ENCODE measurements around the gene USP48. TPM values are rescaled to one million over a fixed set of nuclear protein-coding genes. Genes with fewer than 3 reads are reported as not detected.

Gene USP48
- total and polyA plus RNA-seq, 2 of the 4 experiments (the other 2 are of a cell fraction), result 24.7 to 25.0 TPM

- Histone ChIP-seq H4K5ac (ENCODE audit: low read depth, low read length) (no peak overlapping the region), H3K56ac (ENCODE audit: extremely low read depth, insufficient read depth, low read length) (no peak overlapping the region), H3K23ac (ENCODE audit: low read depth, low read length) (no peak overlapping the region), H2BK20ac (ENCODE audit: low read depth, low read length) (no peak overlapping the region), H2BK120ac (ENCODE audit: low read depth, low read length) (no peak overlapping the region), H2AK5ac (ENCODE audit: low read depth, low read length) (no peak overlapping the region), H2BK15ac (ENCODE audit: low read depth, low read length) (no peak overlapping the region), H3K9ac (ENCODE audit: low read depth, low read length) (no peak overlapping the region), H2AK9ac (replicated peaks; ENCODE audit: low read depth, low read length, poor library complexity) (no peak overlapping the region), H3K14ac (replicated peaks; ENCODE audit: low read depth, low read length) (no peak overlapping the region), H3K4me2 (ENCODE audit: low read depth, low read length) (no peak overlapping the region), H4K20me1 (ENCODE audit: insufficient read depth, low read length) (no peaks in the 10 kb centered on the region), H4K91ac (ENCODE audit: insufficient read depth, low read depth, low read length) (no peak overlapping the region), H4K8ac (ENCODE audit: low read depth in 2 of 2, low read length in 2 of 2) (no peak overlapping the region), H2BK5ac (ENCODE audit: low read depth, low read length, poor library complexity, severe bottlenecking) (no peak overlapping the region), H3K27me3 (ENCODE audit: control insufficient read depth, insufficient read depth, low read length) (no peaks in the 10 kb centered on the region), H3K4ac (ENCODE audit: low read depth, low read length) (no peak overlapping the region), H2AFZ (replicated peaks; ENCODE audit: low read length, poor library complexity) (no peak overlapping the region), H3K79me1 (ENCODE audit: low read depth in 1 of 2, low read length in 2 of 2) (peaks cover 9 to 29% of the 10 kb centered on the region in 2 experiments), H3K4me1 (ENCODE audit: control insufficient read depth, insufficient read depth, low read length) (no peaks in the 10 kb centered on the region; the same call in 1 of the 2 replicates), H3K18ac (ENCODE audit: low read depth, low read length) (no peak overlapping the region), H3K27ac (ENCODE audit: insufficient read depth, low read length) (no peak overlapping the region), H3K36me3 (ENCODE audit: control insufficient read depth, insufficient read depth, low read length) (peaks cover 39% of the 10 kb centered on the region), H3K9me1 (ENCODE audit: insufficient read depth, low read length) (peaks cover 7% of the 10 kb centered on the region), H3K4me3 (ENCODE audit: insufficient read depth, low read depth, low read length) (no peak overlapping the region), H3K9me3 (ENCODE audit: control insufficient read depth, insufficient read depth, low read length) (no peaks in the 10 kb centered on the region)
- ATAC-seq (ENCODE audit: low read depth) (no peak), DNase-seq (no peak)
- intact Hi-C loops (cut with micrococcal nuclease), result no loop called here
- ChIA-PET POLR2A (ENCODE audit: unreplicated experiment) (no interaction called here), CTCF (no interaction called here)
- no TSS peak for BruUV-seq (replicated peaks)
- no CpG with 5 or more reads among the region's 1 CpG for WGBS, 2 experiments (ENCODE audit: extremely low coverage in 2 of 2, insufficient read length in 1 of 2)
- TF ChIP-seq MAFK (IDR thresholded peaks at IDR 0.05; ENCODE audit: low read depth, low read length), result no peak
- no peak for TF ChIP-seq CHD1 (IDR thresholded peaks at IDR 0.05; ENCODE audit: low read depth, low read length)
- no peak for TF ChIP-seq USF2 (IDR thresholded peaks at IDR 0.05; ENCODE audit: low read depth, low read length)
- TF ChIP-seq NFE2L2 (IDR thresholded peaks at IDR 0.05; ENCODE audit: low read depth, low read length), result no peak
- TF ChIP-seq FOS (IDR thresholded peaks at IDR 0.05; ENCODE audit: low read depth, low read length), result no peak
- TF ChIP-seq CEBPB (IDR thresholded peaks at IDR 0.05; ENCODE audit: low read depth, low read length), result no peak
- no peak for TF ChIP-seq RAD21 (IDR thresholded peaks at IDR 0.05; ENCODE audit: low read length)
- no peak for TF ChIP-seq RFX5 (IDR thresholded peaks at IDR 0.05; ENCODE audit: low read depth, low read length)
- TF ChIP-seq POLR2A (IDR thresholded peaks at IDR 0.05; ENCODE audit: low read depth, low read length), result no peak
- TF ChIP-seq RCOR1 (IDR thresholded peaks at IDR 0.05; ENCODE audit: insufficient replicate concordance, low read length), result no peak
- no peak for TF ChIP-seq MXI1 (IDR thresholded peaks at IDR 0.05; ENCODE audit: borderline replicate concordance, low read depth, low read length)
- TF ChIP-seq, protein P1, sequence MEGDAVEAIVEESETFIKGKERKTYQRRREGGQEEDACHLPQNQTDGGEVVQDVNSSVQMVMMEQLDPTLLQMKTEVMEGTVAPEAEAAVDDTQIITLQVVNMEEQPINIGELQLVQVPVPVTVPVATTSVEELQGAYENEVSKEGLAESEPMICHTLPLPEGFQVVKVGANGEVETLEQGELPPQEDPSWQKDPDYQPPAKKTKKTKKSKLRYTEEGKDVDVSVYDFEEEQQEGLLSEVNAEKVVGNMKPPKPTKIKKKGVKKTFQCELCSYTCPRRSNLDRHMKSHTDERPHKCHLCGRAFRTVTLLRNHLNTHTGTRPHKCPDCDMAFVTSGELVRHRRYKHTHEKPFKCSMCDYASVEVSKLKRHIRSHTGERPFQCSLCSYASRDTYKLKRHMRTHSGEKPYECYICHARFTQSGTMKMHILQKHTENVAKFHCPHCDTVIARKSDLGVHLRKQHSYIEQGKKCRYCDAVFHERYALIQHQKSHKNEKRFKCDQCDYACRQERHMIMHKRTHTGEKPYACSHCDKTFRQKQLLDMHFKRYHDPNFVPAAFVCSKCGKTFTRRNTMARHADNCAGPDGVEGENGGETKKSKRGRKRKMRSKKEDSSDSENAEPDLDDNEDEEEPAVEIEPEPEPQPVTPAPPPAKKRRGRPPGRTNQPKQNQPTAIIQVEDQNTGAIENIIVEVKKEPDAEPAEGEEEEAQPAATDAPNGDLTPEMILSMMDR (conservative IDR thresholded peaks at IDR 0.05; ENCODE audit: low read depth, low read length), result no peak
- TF ChIP-seq BHLHE40 (IDR thresholded peaks at IDR 0.05; ENCODE audit: low read depth, low read length), result no peak
- no peak for TF ChIP-seq SMC3 (IDR thresholded peaks at IDR 0.05; ENCODE audit: low read depth, low read length)
- TF ChIP-seq, protein P2, sequence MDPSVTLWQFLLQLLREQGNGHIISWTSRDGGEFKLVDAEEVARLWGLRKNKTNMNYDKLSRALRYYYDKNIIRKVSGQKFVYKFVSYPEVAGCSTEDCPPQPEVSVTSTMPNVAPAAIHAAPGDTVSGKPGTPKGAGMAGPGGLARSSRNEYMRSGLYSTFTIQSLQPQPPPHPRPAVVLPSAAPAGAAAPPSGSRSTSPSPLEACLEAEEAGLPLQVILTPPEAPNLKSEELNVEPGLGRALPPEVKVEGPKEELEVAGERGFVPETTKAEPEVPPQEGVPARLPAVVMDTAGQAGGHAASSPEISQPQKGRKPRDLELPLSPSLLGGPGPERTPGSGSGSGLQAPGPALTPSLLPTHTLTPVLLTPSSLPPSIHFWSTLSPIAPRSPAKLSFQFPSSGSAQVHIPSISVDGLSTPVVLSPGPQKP (IDR thresholded peaks at IDR 0.05; ENCODE audit: borderline replicate concordance, low read depth, low read length), result no peak
- no peak for TF ChIP-seq MAZ (IDR thresholded peaks at IDR 0.05; ENCODE audit: borderline replicate concordance, low read depth, low read length)
- in situ Hi-C loops (cut with MboI; ENCODE audit: low sequenced_read_pairs), result no loop called here
- dilution Hi-C loops (cut with HindIII; ENCODE audit: low sequenced_read_pairs, unreplicated experiment), result no loop called here
These were observed 50.3 kb downstream of the USP48 start for GRCh38 chr1:21732664-21733063.

Data from IMR-90 (cell line).